ENCODE data around the gene CEP120.

The CEP120 gene

DNA sequence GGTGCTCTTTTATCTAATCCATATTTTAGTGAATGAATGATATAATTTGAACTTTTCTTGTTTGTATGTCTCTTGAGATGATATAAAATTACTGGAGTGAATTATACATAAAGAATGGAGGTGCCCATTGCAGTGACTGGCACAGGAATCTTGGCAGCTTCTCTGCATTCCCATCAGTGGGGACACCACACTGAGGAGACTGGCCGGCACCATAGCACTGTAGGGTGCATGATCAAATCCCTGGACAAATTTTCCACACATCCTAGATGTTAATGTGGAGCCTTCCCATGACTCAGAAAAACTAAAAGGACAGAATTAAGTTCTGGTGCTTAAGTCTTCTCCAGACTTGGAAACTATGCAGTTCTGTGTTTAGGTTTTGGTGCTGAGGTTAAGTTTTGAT is 124.1 kb downstream of the CEP120 start:
- no peak for DNase-seq (ENCODE audit: low read depth in 3 of 3)

DNA sequence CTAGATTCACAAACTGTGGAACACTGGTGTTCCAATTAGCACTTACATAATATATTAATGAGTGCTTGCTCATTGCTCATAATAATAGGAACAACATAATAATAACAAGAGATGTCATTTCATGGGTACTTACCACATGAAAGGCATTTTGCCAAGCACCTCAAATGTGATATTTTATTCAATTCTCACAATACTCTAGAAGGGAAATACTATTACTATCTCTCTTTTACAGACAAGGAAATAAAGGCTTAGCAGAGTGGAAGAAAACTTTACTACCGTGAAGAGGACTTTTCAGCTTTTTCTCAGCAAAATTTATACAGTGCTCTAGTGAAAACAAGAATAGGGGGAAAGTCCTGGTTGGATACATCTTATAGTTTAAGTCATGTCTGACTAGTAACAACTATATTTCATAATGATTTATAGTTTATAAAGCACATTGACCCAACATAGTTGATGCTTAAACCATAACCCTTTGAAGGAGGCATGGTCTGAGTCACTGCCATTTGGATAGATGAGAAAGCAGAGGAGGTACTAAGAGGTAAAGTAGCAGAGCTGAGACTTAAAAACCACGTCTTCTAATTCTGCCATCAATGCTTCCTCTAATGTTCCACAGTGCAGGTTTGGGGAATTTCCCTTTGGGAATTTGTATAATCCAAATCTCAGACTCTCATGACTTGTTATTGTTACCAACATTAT is 124.7 kb downstream of the CEP120 start:
- no peak for DNase-seq (ENCODE audit: low read depth in 3 of 3)

DNA sequence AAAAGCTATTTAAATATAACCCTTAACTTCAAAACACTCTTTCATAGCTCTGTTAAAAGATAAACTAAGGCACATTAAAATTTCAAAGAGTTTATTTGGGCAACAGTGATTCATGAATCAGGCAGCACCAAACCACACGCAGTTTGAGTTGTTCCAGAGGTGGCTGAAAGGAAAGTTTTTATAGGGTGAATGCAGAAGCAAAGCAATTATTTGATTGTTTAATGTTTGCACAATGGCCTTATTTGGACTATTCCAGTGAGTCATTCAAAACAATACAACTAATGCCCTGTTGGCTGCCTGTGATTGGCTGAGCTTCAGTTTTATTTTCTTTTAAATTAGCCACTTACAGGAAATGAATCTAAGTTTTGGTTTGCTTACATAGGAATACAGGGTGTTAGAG is 125.3 kb downstream of the CEP120 start:
- no peak for DNase-seq (ENCODE audit: low read depth in 3 of 3)

DNA sequence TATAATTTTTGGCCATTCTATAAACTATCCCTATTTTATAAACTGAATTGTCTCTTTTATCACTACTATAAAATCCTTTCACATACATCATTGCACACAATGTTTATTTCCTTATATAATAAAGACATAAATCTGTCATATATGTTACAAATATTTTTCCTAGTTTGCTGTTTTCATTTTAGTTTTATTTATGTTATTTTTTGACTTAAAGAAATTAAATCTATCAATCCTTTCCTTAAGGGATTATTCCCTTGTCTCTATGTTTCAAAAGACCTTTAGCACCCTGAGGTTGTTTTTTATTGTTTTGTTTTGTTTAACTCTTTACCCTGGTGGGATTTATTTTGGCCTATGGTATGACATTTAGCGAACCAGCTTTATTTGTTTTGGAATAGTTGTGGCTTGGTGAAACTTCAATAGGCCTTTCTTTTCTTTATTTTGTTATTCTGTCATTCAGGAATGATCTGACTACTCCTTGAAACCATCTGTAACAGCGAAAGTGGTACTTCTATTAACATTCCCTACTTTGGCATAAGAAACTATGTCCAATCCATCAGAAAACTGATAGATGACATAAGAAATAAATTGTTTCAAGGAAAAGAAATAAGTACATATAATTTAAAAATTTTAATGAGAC is 125.9 kb downstream of the CEP120 start:
- DNase-seq (ENCODE audit: low read depth in 3 of 3), result no peak

All from stimulated activated CD4-positive, alpha-beta T cell treated with anti-CD3 and anti-CD28 coated beads, TNF-alpha, amount 100 ng/mL, for 4 hours (primary cell).